A549 (cell line): ENCODE results near the gene DIAPH1.

Experiments used
- CTCF ChIP-seq: fragments of >200 bp; sonication (Bioruptor Twin); formaldehyde crosslinking; IDR thresholded peaks from 3 replicates; pipeline ENCODE4 v1.5.1; 2016
- EP300 ChIP-seq, 2 experiments: fragments of >200 bp; sonication (Bioruptor Twin); formaldehyde crosslinking; IDR thresholded peaks; 2 replicates in 1 of 2; 3 replicates in 1 of 2; pipeline ENCODE4 v1.6.1; 2016 to 2017
- JUN ChIP-seq, 2 experiments: fragments of >200 bp; sonication (Bioruptor Twin); formaldehyde crosslinking; IDR thresholded peaks; 2 replicates in 1 of 2; 3 replicates in 1 of 2; pipeline ENCODE4 v1.6.1; 2016 to 2017
- NR3C1 ChIP-seq: fragments of >200 bp; sonication (Bioruptor Twin); formaldehyde crosslinking; IDR thresholded peaks from 3 replicates; pipeline ENCODE4 v1.6.1; 2017
- POLR2A ChIP-seq: IDR thresholded peaks from 2 replicates; pipeline ENCODE4 v1.6.1; 2012; ENCODE audit warnings: mild to moderate bottlenecking, low read length
- USF2 ChIP-seq: fragments of 450-650 bp; IDR thresholded peaks from 2 replicates; pipeline ENCODE4 v1.6.1; 2014; ENCODE audit warnings: antibody characterized with exemption
- ZC3H11A ChIP-seq: fragments of 450-650 bp; IDR thresholded peaks from 2 replicates; pipeline ENCODE4 v1.6.1; 2014; ENCODE audit warnings: antibody characterized with exemption, mild to moderate bottlenecking

- TF ChIP-seq EP300 (IDR thresholded peaks at IDR 0.05) (no peak), JUN (IDR thresholded peaks at IDR 0.05) (no peak), NR3C1 (no peak), CTCF (no peak), ZC3H11A (no peak), POLR2A (no peak), USF2 (no peak)
Measured at GRCh38 chr5:141570655-141571054, 48.1 kb downstream of the DIAPH1 start.
